Activated CD8-positive, alpha-beta memory T cell treated with anti-CD3 and anti-CD28 coated beads for 1 hour (primary cell): Measurements from ENCODE around the gene PSMA3.
"Not testable (repeated sequence)": the region's sequence is repeated elsewhere in the genome, so short reads cannot be mapped to it uniquely, and the experiment has no call there.

Source experiments
- DNase-seq, 2 donors: peaks; one replicate each; pipeline ENCODE4 v3.0.0-alpha.2; 2020; ENCODE audit warnings: low read depth in 1 of 2; ENCODE audit errors: extremely low read depth in 1 of 2

The PSMA3 gene

DNA sequence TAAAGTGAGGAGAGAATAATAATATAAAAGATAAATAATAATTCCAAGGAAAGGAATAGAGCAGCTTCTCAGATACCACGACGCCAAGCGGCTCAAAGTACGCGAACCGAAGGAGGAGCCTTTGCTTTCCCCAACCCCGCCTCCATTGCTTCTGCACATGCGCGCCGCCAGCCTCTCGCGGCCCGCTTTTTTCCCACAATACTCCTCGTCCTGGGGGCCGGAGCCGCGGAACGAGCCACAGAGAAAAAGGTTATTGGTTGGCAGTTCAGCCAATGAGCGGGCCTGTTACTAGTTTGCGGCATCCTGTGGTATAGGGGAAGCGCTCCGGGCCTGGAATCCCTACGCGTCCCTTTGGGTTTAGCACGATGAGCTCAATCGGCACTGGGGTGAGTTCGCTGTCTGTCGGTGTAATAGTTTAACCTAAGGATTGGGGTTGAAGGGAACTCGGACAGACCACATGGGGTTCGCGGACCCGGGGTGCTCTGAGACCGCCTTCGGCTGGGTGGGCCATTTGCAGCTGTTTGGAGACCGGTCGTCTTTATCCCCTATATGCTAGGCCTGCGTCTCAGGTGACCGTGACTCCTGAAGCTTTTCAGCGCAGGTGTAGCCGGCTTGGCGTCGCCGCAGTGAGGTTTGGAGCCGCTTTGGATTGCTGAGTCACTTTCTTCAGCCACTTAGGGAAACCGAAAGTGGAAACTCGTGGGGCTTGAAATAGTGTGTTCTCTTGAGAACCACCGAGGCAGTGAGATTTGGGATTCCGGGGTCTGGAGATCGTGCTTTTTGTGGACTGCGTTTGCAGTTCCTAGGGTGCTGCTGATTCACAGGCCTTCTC, at the start of gene PSMA3:
PSMA3 (plus strand) TSS at position 288 of the 832 bp plus-strand sequence; CDS start at position 366, 78 bp downstream.
- peak; percentile 94 to 96 for DNase-seq

DNA sequence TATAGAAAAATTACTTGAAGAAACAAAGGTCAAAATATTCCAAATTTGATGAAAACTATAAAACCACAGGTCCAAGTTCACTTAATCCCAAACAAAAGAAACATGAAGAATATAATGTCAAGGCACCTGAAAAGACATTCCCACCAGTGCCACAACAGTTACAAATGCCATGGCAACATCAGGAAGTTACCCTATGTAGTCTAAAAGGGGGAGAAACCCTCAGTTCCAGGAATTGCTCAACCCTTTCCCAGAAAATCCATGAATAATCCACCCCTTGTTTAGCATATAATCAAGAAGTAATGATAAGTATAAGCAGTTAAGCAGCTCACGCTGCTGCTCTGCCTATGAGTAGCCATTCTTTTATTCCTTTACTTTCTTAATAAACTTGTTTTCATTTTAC, 48.4 kb upstream of the PSMA3 start:
- DNase-seq, result no peak

DNA sequence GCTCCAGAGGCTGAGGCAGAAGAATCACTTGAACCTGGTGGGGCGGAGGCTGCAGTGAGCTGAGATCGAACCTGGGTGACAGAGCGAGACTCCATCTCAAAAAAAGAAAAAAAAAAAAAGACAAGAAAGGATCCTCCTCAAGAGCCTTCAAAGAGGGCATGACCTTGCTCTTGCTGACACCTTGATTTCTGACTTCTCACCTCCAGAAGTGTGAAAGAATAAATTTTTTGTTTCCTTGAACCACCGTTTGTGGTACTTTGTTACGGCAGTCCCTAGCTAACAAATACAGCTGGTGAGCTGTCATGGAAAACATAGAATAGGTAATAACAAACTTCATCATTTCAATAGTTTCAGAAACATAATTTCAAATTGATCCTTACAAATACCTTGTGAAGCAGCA, 46.6 kb upstream of the PSMA3 start:
- no peak for DNase-seq

DNA sequence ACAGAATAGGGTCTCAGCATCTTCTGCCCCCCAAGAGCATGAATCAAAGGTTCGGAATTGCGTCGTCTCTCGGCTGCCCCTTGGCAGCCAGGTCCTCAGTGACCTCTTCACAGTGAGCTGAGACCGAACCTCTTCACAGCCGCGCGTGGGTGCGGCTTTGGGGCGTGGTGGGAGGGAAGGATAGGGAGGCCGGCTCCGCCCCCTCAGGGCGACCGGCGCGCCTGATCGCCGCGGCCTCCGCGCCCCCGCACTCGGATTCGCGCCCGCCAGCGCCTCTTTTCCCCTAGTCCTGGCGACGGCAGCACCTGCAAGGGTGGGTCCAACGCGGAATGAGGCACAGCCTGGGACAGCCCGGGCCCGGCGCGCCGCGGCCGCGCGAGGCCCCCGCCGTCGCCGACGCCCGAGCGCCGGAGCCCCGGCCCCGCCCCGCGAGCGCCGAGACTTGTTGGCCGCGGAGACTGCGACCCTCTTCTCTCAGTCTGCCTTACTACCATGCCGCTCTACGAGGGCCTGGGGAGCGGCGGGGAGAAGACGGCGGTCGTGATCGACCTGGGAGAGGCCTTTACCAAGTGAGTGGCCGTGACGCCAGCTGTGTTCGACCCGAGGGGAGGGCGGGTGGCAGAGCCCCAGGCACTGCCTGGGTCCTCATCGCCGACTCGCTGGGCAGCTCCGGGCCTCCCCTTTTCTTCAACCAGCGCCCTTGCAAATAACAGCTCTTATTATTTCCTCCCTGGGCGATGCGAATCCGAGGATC, 44.7 kb upstream of the PSMA3 start, which contains the start of gene ACTR10:
ACTR10 (plus strand) TSS at position 424 of the 754 bp plus-strand sequence; CDS start at position 493, 69 bp downstream.
- peak; percentile 65 to 81 for DNase-seq

DNA sequence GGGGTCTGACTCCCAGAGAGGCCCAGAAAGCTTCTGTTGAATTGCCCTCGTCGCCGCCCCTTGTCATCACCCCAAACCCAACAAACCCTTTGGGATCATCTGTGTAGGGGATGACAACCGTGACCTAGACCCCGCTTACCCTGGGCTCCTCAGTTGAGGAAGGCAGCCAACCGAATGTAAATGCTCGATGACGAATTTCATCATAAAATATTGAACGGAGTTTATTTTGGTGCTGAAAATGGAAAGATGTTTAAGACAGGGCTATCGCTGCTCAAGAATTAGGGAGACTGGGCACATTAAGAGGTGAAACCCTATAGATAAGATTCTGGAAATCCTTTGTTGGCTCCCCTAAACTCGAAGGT, 44.2 kb upstream of the PSMA3 start:
- DNase-seq, result no peak

DNA sequence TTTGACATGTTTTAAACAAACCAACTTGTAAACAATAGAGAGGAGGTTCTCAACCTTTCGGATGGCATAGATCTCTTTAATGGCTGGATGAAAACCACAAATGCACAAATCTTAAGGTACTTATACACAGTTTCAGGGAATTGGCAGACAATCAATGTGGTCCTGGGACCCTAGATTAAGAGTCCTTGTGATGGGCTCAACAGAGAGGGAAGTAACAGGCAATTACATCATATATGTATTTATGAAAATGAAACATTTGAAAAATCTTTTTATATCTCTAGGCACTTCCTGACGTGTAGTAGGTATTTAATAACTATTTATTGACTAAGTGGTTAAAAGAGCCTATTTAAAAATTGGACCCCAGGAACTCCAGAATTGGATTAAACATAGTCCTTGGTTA, 43.8 kb upstream of the PSMA3 start:
- DNase-seq, result no peak

DNA sequence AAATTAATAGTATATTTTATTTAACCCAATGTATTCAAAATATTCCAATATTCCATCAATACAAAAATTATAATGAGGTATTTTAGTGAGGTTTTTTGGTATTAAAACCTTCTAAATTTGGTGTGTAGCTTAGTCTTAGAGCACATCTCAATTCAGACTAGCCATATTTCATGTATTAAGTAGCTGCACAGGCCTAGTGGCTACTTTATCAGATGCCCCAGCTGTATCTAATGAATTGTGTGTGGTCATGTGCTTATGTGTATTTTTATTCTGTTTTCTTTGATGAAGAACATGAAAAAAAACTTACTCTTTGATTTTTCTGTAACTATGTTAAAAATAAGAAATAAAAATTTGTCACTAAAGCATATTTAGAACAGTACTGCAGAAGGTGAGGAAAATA, 31.5 kb upstream of the PSMA3 start:
- DNase-seq, result no peak

DNA sequence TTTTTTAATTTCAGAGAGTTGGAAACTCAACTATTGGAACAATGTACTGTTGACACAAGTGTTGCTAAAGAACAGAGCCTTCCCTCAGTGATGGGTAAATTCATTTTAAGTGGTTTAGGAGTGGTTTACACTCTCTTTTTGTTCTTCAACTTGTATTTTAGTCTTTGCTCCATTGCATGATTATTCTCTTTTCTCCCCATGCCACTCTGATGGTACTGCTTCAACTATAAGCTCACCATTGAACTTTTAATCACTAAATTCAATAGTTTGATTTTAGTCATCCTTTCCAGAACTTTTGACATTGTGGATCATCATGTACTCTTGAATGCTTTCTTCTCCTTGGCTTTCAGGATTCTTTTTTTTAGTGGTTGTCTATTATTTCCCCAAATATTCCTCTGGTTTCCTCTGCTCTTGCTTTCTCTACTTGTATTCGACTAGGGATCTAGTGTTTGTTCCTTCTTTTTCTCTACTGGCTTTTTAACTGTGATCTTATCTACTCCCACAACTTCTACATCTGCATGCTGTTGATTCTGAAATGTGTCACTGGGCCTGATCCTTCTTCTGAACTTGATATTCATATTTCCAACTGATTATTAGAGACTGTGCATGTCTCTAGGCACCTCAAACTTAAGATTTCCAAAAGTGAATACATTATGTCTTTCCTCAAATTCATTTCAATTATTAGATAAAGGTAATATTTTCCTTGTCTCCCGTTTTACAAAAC, 29.3 kb upstream of the PSMA3 start:
- no peak for DNase-seq

DNA sequence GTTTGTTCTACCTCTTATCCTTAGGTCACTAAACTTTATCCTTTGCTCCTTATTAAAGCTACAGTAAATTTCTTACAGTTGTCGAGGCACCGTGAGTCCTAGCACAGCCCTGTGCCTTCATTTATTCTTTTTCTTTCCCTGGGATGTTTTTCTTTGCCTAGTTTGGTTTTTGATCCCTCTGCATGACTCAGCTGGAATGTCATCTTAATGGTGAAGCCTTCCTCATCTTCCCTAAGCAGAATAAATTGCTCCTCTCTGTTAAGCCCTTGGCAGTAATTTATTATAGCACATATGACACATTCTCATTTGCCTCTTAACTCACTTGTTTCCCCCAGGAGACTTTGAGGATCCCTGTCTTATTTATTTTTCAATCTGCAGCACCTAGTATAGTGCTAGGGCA, 28.1 kb upstream of the PSMA3 start:
- DNase-seq, result no peak

DNA sequence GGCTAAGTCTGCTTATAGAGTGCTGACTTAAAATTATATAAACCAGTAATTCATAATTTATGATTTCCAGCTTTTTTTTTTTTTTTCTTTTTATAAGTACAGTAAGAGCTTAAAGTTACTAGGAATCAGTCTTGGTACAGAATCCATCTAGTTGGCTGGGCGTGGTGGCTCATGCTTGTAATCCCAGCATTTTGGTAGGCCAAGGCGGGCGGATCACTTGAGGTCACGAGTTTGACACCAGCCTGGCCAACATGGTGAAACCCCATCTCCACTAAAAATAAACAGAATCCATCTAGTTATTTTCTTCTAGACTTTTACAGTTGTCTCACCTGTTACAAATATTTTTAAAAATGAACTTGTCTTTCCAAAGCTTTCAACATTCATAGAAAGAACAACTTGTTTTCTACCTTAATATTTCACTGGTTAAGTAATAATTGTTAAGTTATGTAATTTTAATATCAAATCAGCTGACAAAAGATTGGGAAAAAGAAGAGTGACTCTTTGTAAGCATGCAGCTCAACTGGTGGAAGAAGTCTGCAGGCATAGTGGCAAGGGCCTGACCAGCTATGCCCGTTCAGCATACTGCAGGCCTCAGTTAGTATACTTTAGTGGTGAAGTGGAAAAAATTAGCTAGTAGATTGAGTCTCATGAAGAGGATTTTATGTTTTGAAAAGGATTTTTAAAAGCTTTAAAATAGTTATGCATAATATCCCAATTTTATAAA, 17.4 kb upstream of the PSMA3 start:
- DNase-seq, result no peak

DNA sequence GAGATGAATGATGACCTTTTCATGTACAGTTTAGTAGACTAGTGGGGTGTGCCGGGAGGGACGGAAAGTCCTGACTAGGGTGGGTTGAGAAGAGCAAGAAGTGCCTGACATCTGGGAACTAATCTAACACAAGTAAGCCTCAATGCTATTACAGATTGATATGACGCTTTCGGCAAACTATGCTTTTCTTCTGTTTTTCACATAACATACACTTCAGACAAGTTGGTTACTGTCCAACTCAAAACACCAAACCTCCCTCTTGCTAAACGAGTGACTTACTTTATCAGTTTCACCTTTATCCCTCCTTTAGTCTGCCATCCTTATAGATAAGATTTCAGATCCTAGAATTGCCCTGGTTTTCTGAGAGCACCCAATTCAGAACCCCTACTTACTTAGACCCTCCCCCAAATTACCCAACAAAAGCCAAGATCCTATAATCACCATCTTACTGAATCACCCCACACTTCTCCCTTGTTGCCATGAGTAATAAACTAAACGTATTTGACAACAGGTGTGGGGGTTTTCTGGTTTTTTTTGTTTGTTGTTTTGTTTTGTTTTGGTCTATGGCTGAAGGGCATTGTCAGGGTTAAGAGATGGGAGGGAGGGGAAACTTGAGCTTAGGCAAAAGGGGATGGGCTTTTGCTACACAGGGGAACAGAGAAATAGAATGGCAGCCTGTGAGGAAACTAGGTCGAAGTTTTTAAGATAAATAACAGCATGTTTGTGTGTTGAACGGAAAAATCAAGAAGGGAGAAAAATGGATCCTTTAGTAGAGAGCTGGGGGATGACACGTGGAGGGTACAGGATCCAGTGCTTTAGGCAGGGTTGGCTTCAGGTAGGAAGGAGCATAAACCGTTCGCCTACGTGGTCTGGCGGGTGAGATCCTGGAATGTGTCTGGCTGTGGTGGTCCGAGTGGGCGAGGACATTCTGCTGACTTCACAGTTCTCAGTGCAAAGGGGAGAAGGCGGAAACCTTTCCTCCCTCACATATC, 6.1 kb upstream of the PSMA3 start:
- no peak for DNase-seq

DNA sequence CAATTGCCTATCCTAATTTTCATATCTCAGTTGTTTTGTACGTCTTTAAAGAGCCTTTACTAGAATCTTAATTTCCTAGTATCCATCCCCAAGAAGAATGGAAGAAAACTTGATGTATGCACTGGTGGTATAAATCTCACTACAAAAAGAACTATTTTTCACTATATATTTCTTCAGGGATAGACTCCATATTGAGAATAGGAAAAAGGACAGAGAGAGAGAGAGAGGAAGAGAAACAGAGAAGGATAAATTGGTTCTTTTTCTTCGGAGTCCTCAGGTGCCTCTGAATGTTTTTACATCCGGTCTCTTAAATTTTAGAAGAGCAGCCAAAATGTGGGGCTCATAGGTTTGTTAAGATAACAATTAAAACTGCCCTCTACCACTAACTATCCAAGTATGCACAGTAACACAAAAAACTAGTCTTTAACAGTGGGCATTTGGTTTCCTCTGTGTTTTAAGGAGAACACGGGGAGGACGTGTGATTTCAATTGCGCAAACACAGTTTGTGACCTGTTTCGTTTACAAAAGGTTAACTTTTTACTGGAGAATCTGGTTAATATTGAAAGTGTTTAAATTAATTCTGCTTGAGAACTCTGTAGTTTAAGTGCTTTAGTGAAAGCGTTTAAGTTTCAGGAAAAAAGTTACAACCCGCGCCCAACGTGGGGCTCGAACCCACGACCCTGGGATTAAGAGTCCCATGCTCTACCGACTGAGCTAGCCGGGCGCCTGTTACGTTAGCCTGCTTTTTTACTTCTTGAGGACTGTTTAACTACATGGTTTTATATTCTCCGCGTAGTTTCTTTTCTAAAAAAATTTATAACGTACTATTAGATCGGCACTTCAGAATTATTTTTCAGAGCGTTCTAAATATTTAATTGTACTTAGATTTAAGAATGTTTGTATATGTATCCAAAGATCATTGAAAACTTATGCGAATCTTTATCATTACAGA, 5.1 kb upstream of the PSMA3 start:
- DNase-seq, result peak; percentile 56 to 71

DNA sequence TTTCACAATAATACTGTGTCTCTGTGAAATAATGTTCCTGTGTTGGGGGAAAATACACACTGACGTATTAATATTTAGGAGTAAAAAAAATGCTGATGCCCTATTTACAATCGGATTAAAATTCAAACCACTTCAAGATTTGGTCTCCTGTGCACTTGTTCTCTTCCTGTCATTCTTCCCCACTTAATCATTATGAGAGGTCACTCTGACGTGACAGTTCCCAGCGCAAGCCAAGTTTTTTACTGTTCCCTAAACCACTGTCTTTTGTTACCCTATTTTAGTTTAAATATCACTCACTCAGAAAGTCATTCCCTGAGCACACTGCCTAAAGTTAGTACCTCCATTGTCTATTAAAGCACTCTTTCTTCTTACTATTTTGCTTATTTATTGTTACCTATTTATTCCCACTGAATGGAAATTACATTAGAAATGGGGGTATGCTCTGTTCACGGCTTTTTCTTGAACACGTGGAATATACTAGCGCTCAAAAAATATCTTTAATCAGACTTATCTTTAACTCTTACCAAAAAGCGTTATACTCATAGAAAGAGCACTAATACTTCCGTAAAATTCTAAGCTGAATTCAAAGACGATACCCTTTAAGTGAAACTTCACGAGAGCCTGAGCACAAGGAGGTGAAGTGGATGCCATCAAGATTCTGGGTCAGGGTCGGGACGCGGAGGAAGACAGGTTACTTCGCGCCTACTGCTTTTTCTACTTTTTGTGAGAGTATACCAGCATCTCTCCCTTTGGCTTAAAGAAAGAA, 670 bp upstream of the PSMA3 start:
- DNase-seq, result no peak

DNA sequence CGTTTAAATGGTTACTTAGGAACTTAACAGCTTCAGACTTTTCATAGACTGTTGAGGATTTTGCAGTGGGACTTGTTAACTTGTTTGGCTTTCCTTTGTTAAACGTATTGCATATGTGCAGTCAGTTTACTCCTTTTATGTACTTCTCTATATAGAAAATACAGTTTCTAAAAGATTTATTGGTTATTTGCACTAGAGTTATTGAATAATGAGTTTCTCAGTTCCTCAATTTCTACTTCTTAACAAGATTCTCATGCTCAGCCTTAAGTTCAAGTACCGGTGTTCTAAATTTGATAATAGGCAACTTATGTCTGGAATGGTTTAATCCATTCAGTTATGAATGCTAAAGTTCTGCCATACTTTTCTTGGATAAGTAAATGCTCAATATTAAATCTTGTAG, 919 bp downstream of the PSMA3 start:
- DNase-seq, result no peak

DNA sequence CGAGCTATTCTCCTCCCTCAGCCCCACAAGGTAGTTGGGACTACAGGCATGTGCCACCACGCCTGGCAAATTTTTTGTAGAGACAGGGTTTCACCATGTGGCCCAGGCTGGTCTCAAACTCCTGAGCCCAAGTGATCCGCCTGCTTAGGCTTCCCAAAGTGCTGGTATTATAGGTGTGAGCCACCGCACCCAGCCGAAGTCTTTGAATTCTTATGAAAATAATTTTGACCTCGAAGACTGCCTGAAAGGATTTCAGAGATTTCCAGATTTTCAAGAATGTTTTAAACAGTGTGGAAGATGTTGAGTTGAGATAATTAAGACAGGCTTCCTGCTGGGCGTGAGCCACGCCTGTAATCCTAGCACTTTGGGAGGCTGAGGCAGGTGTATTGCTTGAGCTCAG, 5.0 kb downstream of the PSMA3 start:
- no peak for DNase-seq

DNA sequence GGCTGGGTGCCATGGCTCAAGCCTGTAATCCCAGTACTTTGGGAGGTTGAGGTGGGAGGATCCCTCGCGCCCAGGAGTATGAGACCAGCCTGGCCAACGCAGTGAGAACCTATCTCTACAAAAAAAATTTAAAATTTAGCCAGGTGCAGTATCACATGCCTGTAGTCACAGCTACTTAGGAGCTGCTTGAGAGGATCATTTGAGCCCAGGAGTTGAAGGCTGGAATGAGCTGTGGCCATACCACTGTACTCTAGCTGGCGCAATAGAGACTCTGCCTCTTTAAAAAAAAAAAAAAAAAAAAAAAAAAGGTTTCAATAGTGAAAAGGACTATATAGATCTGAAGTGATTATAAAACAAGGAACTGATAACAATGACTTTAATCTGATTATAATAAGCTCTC, 13.5 kb downstream of the PSMA3 start:
- DNase-seq, result no peak

DNA sequence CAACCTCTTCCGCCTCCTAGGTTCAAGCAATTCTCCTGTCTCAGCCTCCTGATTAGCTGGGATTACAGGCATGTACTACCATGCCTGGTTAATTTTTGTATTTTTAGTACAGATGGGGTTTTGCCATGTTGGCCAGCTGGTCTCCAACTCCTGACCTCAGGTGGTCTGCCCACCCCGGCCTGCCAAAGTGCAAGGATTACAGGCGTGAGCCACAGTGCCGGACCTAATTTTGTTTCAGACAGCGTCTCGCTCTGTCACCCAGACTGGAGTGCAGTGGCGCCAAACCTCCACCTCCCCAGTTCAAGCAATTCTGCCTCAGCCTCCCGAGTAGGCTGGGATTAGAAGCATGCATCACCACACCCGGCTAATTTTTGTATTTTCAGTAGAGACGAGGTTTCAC, 17.4 kb downstream of the PSMA3 start:
- not testable (repeated sequence) for DNase-seq

DNA sequence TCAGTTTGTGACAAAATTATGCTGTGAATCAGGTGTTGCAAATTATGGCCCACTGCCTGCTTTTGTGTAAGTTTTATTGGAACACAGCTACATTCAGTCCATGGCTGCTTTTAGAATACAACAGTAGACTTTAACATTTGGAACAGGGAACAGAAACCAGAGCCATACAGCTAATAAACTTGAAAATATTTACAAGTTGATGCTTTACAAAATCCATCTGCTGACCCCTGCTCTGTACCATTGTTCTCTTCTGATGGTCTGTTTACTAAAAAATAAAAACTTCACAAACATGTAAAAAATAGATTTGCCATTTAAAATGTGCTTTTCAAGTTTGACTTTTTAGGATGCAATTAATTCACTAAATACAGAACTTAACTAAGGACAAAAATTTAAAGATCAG, 20.8 kb downstream of the PSMA3 start:
- no peak for DNase-seq
